Stimulated activated CD4-positive, alpha-beta T cell treated with anti-CD3 and anti-CD28 coated beads, Interleukin-1b, Interleukin-23, amount 100 ng/mL, for 1 hour (primary cell): ENCODE results near the gene ARHGEF28.

Source experiments
- DNase-seq, 2 donors: peaks; one replicate each; pipeline ENCODE4 v3.0.0-alpha.2; 2020; ENCODE audit warnings: low read depth in 2 of 2

The ARHGEF28 gene

GRCh38 chr5:73654171-73654811, 28.3 kb downstream of the ARHGEF28 start:
- DNase-seq = no peak

GRCh38 chr5:73654819-73655318, 28.9 kb downstream of the ARHGEF28 start:
- DNase-seq = no peak

DNA sequence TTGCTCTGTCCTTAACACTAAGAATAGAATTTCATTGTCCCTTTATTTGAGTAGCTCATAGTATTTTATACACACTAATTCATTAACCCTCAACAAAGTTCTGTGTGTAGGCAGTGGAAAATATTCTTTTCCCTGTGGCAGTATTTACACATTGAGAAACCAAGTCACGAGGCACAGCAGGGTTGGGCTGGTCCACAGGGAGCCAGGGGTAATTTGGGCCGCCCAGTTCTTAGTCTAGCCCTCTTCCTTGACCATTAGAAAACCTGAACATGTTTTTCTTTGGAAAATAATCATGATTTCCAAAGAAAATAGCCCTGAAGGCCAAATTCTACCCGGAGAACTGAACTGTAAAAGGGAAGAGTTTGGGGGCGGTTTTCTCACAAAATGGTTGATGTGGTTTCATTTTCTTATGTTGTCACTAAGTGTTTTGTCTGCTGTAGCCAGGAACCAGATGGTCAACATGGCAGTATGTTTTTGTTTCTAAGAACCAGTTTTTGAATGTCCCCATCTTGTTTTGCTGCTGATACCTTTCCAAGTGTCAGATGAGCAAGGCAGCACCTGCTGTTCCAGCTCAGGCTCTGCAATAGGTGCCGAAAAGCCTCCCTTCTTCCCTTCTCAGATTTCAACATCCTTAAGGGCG, 29.6 kb downstream of the ARHGEF28 start:
- no peak for DNase-seq

- DNase-seq = no peak
Measured at GRCh38 chr5:73661753-73662152, 35.8 kb downstream of the ARHGEF28 start.

- DNase-seq = no peak
Measured at GRCh38 chr5:73663161-73663859, 37.3 kb downstream of the ARHGEF28 start.

- no peak for DNase-seq
Measured at GRCh38 chr5:73663860-73664240, 37.9 kb downstream of the ARHGEF28 start.

DNA sequence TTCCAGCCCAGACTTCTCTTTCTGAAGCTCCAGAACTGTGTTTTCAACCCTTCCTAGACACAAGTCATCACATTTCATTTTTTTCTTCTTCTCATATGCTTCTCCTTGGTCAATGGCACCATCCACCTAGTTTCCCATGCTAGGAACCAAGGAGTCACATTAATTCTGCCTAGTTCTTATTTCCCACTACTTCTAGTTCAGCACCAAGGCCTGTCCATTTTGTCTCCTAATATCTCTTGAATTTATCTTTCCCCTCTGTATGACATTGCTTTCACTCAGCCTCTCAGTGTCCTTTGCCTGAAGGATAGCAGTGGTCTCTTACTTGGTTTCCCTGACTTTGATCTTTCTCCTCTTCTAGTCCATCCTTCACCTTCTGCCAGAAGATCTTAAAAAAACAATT, 38.8 kb downstream of the ARHGEF28 start:
- no peak for DNase-seq

DNA sequence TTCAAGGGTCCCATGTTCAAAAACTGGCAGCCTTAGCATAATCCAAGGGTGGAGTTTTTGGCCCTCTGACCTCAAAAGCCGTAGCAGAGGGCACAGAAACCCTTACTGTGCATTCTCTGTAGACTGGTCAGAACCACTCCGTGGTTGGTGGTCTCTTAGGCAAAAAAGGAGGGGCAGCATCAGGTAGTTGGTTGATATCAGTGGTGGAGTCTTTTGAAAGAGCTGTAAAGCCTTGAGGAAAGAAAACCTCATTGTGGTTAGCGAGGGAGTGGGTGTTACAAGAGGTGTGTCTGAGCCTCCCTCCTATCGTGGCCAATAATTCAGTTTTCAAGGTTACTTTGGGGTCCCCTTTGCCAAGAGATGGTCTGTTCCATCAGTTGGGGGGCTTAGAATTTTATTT, 40.9 kb downstream of the ARHGEF28 start:
- no peak for DNase-seq

DNA sequence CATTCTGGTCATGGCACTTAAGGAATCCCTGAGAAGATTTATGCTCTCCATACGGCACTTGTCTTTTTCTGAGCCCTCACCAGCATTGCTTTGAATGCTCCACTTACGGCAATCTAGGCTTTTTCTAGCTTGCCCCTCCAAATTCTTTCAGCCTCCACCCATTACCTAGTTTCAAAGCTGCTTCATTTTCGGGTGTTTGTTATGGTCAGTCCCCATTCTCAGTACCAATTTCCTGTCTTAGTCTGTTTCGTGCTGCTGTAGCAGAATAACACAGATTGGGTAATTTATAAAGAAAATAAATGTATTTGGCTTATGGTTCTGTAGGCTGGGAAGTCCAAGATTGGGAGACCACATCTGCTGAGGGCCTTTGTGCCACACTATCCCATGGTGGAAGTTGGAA, 42.0 kb downstream of the ARHGEF28 start:
- DNase-seq = no peak

DNA sequence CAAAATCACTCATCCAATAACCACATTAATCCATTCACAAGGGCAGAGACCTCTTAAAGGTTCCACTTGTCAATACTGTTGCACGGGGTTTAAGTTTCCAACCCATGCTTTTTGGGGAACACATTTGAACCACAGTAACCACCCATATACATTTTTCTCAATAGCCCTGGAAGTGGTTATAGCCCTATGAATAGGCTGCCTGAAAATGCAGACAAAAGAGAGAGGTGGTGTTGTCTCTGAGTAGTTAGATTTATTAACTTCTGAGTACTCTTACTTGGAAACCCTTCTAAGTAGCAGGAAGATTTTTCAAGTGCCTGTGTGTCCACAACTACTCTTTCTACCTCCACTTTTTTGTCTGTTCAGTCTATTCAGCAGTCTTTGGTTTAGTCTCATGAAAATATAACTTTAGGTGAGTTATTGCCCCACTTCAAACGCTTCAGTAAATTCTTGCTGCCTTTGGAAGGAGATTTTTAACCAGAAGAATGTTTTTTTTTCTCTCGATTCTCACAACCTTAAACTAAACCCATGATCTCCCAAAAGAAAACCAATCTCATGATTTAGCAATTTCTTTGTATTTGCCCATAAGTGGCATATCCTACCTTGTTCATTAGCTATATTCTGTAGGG, 42.6 kb downstream of the ARHGEF28 start:
- no peak for DNase-seq

DNA sequence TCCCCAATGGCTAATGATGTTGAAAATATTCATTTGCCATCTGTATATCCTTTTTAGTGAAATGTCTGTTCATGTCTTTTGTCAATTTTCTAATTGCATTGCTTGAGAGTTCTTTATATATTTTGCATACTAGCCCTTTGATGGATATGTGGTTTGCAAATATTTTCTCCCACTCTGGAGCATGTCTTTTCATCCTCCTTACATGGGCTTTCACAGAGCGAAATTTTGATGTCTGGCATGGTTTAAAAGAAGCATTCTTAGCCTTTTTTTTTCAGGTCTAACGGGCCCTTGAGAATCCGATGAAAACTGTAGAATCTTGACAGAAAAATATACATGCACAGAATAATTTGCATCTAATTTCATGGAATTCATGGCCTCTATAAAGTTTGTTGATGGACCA, 44.7 kb downstream of the ARHGEF28 start:
- DNase-seq = no peak

- DNase-seq = no peak
Measured at GRCh38 chr5:73672132-73672531, 46.1 kb downstream of the ARHGEF28 start.

GRCh38 chr5:73673161-73673591, 47.2 kb downstream of the ARHGEF28 start:
- no peak for DNase-seq

DNA sequence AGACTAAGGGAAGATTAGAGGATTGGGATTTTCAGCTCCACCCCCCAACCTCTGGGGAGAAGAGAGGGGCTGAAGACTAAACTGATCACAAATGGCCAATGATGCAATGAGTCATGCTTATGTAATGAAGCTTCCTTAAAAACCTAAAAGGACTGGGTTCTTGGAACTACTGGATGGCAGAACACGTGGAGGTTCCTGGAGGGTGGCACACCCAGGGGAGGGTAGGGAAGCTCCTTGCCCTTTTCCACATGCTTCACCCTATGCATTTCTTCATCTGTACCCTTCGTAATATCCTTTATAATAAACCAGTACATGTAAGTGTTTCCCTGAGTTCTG, 48.6 kb downstream of the ARHGEF28 start:
- no peak for DNase-seq

GRCh38 chr5:73678322-73678740, 52.3 kb downstream of the ARHGEF28 start:
- DNase-seq = no peak

- DNase-seq = no peak
Measured at GRCh38 chr5:73678807-73679206, 52.8 kb downstream of the ARHGEF28 start.

DNA sequence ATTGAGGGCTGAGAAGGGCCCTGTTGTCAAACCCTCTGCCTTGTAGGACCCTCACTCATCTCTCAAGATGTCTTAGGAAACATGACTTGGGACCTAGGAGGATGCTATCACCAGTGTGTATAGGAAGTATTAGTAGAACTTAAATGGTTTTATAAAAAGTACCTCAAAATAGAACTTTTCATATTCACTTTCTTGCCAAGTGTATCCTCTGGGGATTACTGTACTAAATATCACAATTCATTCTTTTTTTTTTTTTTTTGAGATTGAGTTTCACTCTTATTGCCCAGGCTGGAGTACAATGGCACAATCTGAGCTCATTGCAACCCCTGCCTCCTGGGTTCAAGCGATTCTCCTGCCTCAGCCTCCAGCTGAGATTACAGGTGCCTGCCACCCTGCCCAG, 56.2 kb downstream of the ARHGEF28 start:
- DNase-seq = no peak

GRCh38 chr5:73684691-73685090, 58.7 kb downstream of the ARHGEF28 start:
- no peak for DNase-seq

DNA sequence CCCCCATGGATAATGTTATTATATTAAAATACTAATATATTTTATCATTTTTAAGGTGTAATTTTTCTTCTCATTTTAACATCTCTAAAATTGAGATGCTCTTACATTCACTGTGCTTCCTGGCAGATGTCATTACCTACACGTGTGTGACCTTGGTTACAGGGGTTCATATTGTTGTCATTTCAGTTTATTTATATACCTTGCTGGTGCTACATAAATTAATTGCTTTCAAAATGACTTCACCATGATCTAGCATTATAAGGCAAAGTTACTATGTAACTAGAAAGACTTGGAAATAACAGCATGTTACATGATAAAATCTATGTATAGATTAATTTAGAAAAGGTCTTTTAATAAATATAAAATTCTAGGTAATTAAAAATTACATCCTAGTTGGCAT, 60.9 kb downstream of the ARHGEF28 start:
- no peak for DNase-seq

DNA sequence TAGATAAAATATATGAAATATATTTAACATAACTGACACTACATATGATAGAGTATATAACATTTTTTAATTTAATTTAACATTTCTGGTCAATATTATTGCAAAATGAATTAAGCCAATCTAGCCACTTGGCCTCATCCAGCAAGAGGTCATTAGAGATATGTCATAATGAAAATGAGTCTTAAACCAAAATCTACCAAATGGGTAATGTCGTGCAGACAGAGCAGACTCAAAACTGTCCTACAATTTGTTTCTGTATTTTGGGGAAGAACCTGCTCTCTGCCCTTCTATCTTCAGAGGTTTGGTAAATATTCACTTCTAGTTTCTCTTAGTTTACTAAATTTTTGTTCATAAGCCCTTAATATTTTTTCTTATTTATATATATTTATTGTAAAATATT, 61.4 kb downstream of the ARHGEF28 start:
- no peak for DNase-seq

- DNase-seq = no peak
Measured at GRCh38 chr5:73690015-73690414, 64.0 kb downstream of the ARHGEF28 start.

DNA sequence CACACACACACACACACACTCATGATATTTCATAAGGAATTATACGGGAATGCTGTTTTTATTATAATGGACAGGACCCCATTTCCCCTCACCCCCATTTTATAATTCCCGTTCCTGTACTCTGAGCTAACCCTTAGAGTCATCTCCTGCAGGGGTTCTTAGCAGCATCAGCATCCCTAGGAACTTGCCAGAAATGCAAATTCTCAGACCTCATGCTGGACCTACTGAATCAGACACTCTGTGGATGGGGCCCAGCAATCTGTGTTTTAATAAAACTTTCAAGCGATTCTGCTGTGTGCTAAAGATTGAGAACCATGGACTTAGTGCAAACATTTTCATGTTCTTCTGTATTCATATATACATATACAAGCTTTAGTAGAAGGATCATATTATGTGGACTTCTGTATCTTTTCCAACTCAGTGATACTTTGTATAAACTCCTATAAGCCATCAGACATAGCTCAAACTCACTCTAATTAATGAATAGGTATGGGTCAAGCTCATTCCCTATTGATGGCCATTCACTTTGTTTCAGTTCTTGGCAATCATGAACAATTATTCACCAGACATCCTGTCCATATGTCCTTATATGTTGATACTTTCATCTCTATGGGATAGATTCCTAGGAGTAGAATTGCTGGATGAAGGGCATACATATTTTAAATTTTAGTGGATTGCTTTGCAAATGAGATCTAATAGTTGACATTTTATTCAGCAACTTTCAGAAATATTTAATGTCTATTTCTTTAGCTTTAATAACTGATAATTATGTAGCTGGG, 65.5 kb downstream of the ARHGEF28 start:
- DNase-seq = no peak
